Measurements from ENCODE around the gene TMEM270. TPM values are rescaled to one million over a fixed set of nuclear protein-coding genes. Genes with fewer than 3 reads are reported as not detected.
A peak's percentile ranks its signal among the peaks of the same experiment; 100 is the strongest.

Gene TMEM270
- total RNA-seq, 4 donors from 2014 or later, result not detected

DNA sequence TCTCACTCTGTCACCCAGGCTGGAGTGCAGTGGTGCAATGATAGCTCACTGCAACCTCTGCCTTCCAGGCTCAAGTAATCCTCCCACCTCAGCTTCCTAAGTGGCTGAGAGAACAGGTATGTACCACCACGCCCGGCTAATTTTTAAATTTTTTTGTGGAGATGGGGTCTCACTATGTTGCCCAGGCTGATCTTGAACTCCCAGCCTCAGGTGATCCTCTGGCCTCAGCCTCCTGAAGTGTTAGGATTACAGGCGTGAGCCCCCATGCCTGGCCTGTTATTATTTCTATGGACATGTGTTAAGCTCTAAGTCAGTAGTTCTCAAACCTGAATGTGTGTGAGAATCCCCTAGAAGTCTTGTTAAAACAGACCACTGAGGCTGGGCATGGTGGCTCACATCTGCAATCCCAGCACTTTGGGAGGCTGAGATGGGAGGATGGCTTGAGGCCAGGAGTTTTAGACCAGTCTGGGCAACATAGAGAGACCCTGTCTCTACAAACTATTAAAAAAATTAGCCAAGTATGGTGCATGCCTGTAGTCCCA is 24.5 kb downstream of the TMEM270 start:
- H3K4me3 ChIP-seq, result no peak overlapping the region
- TF ChIP-seq POLR2A (IDR thresholded peaks at IDR 0.05) (no peak), EP300 (IDR thresholded peaks at IDR 0.05) (no peak), CTCF (IDR thresholded peaks at IDR 0.05) (no peak)
- H3K27ac ChIP-seq, result peak overlapping the region in 1 of 4 donors; percentile 79
- H3K36me3 ChIP-seq, result no peaks in the 10 kb centered on the region
- 96 to 98% methylated on average over 3 of the region's 3 CpGs for WGBS, 2 donors
- peaks cover 0 to 6% of the 10 kb centered on the region in 2 donors for H3K27me3 ChIP-seq
- peaks cover 0 to 41% (median 21%) of the 10 kb centered on the region in 4 donors for H3K4me1 ChIP-seq
- no peaks in the 10 kb centered on the region for H3K9me3 ChIP-seq
- DNase-seq (ENCODE audit: low spot score in 2 of 2), result no peak

DNA sequence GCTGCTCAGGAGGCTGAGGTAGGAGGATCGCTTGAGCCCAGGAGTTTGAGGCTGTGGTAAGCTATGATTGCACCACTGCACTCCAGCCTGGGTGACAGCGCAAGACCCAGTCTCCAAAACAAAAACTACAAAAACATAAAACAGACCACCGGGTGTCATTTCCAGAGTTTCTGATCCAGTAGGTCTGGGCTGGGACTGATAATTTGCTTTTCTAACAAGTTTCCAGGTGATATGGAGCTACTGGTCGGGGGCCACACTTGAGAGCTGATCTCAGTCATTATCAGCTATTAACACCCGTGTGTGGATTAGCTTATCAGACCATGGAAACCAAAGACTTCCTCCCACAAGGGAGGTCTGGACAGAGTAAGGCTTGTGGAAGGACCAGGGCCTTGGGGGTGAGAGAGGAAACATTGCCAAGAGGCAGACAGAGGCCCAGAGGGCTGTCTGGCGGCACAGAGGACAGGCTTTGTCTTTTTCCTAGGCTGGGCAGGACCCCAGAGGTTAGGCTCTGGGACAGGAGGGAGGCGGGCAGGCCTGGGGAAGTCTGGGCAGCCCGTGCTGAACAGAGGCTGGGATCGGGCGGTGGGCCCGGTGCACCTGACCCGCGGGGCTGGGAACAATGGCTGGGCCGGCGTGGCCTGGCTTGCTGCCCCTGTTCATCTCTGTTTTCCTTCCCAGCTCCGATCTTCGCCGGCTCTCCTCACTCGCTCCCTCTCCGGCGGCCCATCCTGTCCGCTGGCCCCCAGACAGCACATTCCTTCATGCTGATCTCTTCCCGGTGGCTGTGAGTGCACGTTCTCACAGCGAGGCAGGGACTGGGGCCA is 25.2 kb downstream of the TMEM270 start:
- H3K36me3 ChIP-seq, result no peaks in the 10 kb centered on the region
- TF ChIP-seq EP300 (IDR thresholded peaks at IDR 0.05), result no peak
- TF ChIP-seq CTCF (IDR thresholded peaks at IDR 0.05), result no peak
- no peak for TF ChIP-seq POLR2A (IDR thresholded peaks at IDR 0.05)
- peaks cover 0 to 36% (median 14%) of the 10 kb centered on the region in 4 donors for H3K4me1 ChIP-seq
- H3K9me3 ChIP-seq, result no peaks in the 10 kb centered on the region
- peak overlapping the region in 3 of 4 donors; percentile 34 to 79 (median 75) for H3K27ac ChIP-seq
- WGBS, 2 donors, result 17 to 21% methylated on average over 17 to 25 of the region's 25 CpGs
- DNase-seq (ENCODE audit: low spot score in 2 of 2), result peak in 1 of 2 donors; percentile 48
- peaks cover 0 to 2% of the 10 kb centered on the region in 2 donors for H3K27me3 ChIP-seq
- no peak overlapping the region for H3K4me3 ChIP-seq

- Histone ChIP-seq H3K4me3 (no peak overlapping the region), H3K27ac (no peak overlapping the region), H3K36me3 (no peaks in the 10 kb centered on the region), H3K9me3 (no peaks in the 10 kb centered on the region), H3K27me3 (no peaks in the 10 kb centered on the region), H3K4me1 (peaks cover 0 to 33% (median 10%) of the 10 kb centered on the region in 4 donors)
- 82 to 91% methylated on average over 5 of the region's 5 CpGs for WGBS, 2 donors
- TF ChIP-seq EP300 (IDR thresholded peaks at IDR 0.05) (no peak), POLR2A (IDR thresholded peaks at IDR 0.05) (no peak), CTCF (IDR thresholded peaks at IDR 0.05) (no peak)
- no peak for DNase-seq (ENCODE audit: low spot score in 2 of 2)
These were observed 26.8 kb downstream of the TMEM270 start for GRCh38 chr7:73887762-73888161.

DNA sequence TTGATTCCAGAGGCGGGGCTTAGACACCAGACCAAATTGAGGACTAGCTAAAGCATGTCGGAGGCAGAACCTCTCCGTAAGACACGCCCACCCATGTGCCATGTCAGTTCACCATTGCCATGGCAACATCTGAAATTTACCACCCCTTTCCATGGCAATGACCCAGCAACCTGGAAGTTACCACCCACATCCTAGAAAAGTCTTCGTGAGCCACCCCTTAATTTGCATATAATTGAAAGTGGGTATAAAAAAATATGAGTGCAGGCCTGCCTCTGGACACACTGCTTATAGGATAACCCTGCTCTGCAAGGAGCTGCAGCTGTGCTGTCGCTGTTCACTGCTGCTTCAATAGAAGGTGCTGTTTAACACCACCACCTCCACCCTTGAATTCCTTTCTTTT is 28.0 kb downstream of the TMEM270 start:
- DNase-seq (ENCODE audit: low spot score in 2 of 2), result no peak
- Histone ChIP-seq H3K36me3 (no peaks in the 10 kb centered on the region), H3K4me1 (peaks cover 0 to 45% (median 16%) of the 10 kb centered on the region in 4 donors), H3K4me3 (no peak overlapping the region), H3K27ac (no peak overlapping the region), H3K9me3 (no peaks in the 10 kb centered on the region), H3K27me3 (no peaks in the 10 kb centered on the region)
- WGBS, 2 donors, result 82 to 85% methylated on average over 6 of the region's 6 CpGs
- TF ChIP-seq CTCF (IDR thresholded peaks at IDR 0.05), result no peak
- TF ChIP-seq POLR2A (IDR thresholded peaks at IDR 0.05), result no peak
- TF ChIP-seq EP300 (IDR thresholded peaks at IDR 0.05), result no peak

DNA sequence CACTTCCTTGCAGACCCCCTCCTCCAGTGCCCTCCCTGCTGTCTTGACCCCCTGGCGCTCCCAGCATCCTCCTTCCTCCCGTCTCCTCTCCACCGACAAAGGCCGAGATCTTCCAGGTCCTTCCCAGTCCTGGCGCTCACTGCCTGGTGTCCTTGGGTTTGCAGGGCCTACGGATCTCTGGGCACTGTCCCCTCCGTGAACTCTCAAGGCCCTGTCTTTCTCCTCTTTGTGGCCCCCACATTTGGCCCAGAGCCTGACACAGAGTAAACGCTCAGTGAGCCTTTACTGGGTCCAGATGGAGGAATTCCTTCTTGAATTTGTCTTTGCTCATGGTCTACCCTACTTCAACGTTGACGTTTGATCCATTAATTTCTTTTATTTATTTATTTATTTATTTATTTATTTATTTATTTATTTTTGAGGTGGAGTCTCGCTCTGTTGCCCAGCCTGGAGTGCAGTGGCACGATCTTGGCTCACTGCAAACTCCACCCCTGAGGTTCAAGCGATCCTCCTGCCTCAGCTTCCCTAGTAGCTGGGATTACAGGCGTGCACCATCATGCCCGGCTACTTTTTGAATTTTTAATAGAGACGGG is 29.7 kb downstream of the TMEM270 start:
- no peaks in the 10 kb centered on the region for H3K27me3 ChIP-seq
- peak overlapping the region in 2 of 4 donors; percentile 26 to 59 for H3K27ac ChIP-seq
- H3K4me1 ChIP-seq, result peaks cover 0 to 59% (median 16%) of the 10 kb centered on the region in 4 donors
- no peak overlapping the region for H3K4me3 ChIP-seq
- 78 to 82% methylated on average over 16 of the region's 16 CpGs for WGBS, 2 donors
- peaks cover 0 to 8% (median 0%) of the 10 kb centered on the region in 4 donors for H3K9me3 ChIP-seq
- H3K36me3 ChIP-seq, result no peaks in the 10 kb centered on the region
- DNase-seq (ENCODE audit: low spot score in 2 of 2), result no peak
- TF ChIP-seq POLR2A (IDR thresholded peaks at IDR 0.05), result no peak
- TF ChIP-seq EP300 (IDR thresholded peaks at IDR 0.05), result no peak
- no peak for TF ChIP-seq CTCF (IDR thresholded peaks at IDR 0.05)
